H9 (cell line): ENCODE data around the gene ANAPC16. TPM values are rescaled to one million over a fixed set of nuclear protein-coding genes. Genes with fewer than 3 reads are reported as not detected.

Source experiments
- DNase-seq: peaks from one replicate; pipeline ENCODE4 v3.0.0-alpha.2; 2017
- H2AFZ ChIP-seq: one replicate; pipeline ENCODE4 v1.6.1; 2013; ENCODE audit warnings: mild to moderate bottlenecking, low read length, control low read depth, moderate library complexity
- H2AK5ac ChIP-seq: 2 replicates; pipeline ENCODE4 v1.6.1; 2013; ENCODE audit warnings: low read length, control low read depth, mixed read lengths; ENCODE audit not compliant: insufficient read length
- H2BK120ac ChIP-seq: one replicate; pipeline ENCODE4 v1.6.1; 2013; ENCODE audit warnings: low read depth, mild to moderate bottlenecking, low read length, control low read depth, inconsistent platforms; ENCODE audit not compliant: poor library complexity, severe bottlenecking
- H2BK12ac ChIP-seq: 2 replicates; pipeline ENCODE4 v1.6.1; 2013; ENCODE audit warnings: low read length, control low read depth, mixed read lengths, low read depth; ENCODE audit not compliant: insufficient read length
- H2BK15ac ChIP-seq: 2 replicates; pipeline ENCODE4 v1.6.1; 2013; ENCODE audit warnings: low read depth, low read length, control low read depth
- H2BK20ac ChIP-seq: one replicate; pipeline ENCODE4 v1.6.1; 2013; ENCODE audit warnings: low read depth, mild to moderate bottlenecking, low read length, control low read depth, inconsistent platforms; ENCODE audit not compliant: poor library complexity, severe bottlenecking
- H2BK5ac ChIP-seq: 2 replicates; pipeline ENCODE4 v1.6.1; 2013; ENCODE audit warnings: low read length, control low read depth, mixed read lengths; ENCODE audit not compliant: insufficient read length
- H3K14ac ChIP-seq: 2 replicates; pipeline ENCODE4 v1.6.1; 2013; ENCODE audit warnings: low read length, control low read depth; ENCODE audit not compliant: insufficient read depth
- H3K18ac ChIP-seq: 2 replicates; pipeline ENCODE4 v1.6.1; 2013; ENCODE audit warnings: low read depth, mild to moderate bottlenecking, mixed read lengths, low read length, control low read depth; ENCODE audit not compliant: insufficient read length
- H3K23ac ChIP-seq: 2 replicates; pipeline ENCODE4 v1.6.1; 2013; ENCODE audit warnings: low read length, control low read depth, mixed read lengths, low read depth; ENCODE audit not compliant: insufficient read length
- H3K23me2 ChIP-seq: 2 replicates; pipeline ENCODE4 v1.6.1; 2013; ENCODE audit warnings: low read depth, mild to moderate bottlenecking, mixed read lengths, low read length, control low read depth; ENCODE audit not compliant: insufficient read length, poor library complexity, severe bottlenecking
- H3K27ac ChIP-seq: 2 replicates; pipeline ENCODE4 v1.5.1; 2013; ENCODE audit warnings: low read length, control low read depth, mixed read lengths, low read depth; ENCODE audit not compliant: insufficient read length
- H3K27me3 ChIP-seq: 2 replicates; pipeline ENCODE4 v1.6.1; 2013; ENCODE audit warnings: low read length, control low read depth, inconsistent platforms; ENCODE audit not compliant: insufficient read depth
- H3K4ac ChIP-seq: 2 replicates; pipeline ENCODE4 v1.6.1; 2013; ENCODE audit warnings: low read depth, mild to moderate bottlenecking, control low read depth, inconsistent platforms, low read length, moderate library complexity
- H3K4me1 ChIP-seq: 2 replicates; pipeline ENCODE4 v1.6.1; 2013; ENCODE audit warnings: low read length, control low read depth, inconsistent platforms; ENCODE audit not compliant: insufficient read depth
- H3K4me2 ChIP-seq: 2 replicates; pipeline ENCODE4 v1.6.1; 2013; ENCODE audit warnings: low read length, control low read depth, mixed read lengths; ENCODE audit not compliant: insufficient read length, insufficient read depth
- H3K56ac ChIP-seq: 2 replicates; pipeline ENCODE4 v1.6.1; 2013; ENCODE audit warnings: low read depth, mild to moderate bottlenecking, mixed read lengths, low read length, control low read depth; ENCODE audit not compliant: insufficient read length
- H3K79me1 ChIP-seq: 2 replicates; pipeline ENCODE4 v1.6.1; 2013; ENCODE audit warnings: low read depth, mild to moderate bottlenecking, moderate library complexity, low read length, control low read depth, inconsistent platforms; ENCODE audit not compliant: insufficient read depth, poor library complexity, severe bottlenecking
- H3K79me2 ChIP-seq: 2 replicates; pipeline ENCODE4 v1.6.1; 2013; ENCODE audit warnings: low read length, control low read depth, inconsistent platforms; ENCODE audit not compliant: insufficient read depth
- H3K9ac ChIP-seq: 2 replicates; pipeline ENCODE4 v1.6.1; 2013; ENCODE audit warnings: low read length, control low read depth, mixed read lengths; ENCODE audit not compliant: insufficient read length; ENCODE audit errors: extremely low read depth
- H3K9me3 ChIP-seq: one replicate; pipeline ENCODE4 v1.6.1; 2013; ENCODE audit warnings: low read depth, low read length, inconsistent platforms; ENCODE audit not compliant: control insufficient read depth
- H3T11ph ChIP-seq: one replicate; pipeline ENCODE4 v1.6.1; 2013; ENCODE audit warnings: mild to moderate bottlenecking, low read length, control low read depth, inconsistent platforms
- H4K20me1 ChIP-seq: one replicate; pipeline ENCODE4 v1.6.1; 2013; ENCODE audit not compliant: control insufficient read depth, insufficient read length, insufficient read depth
- H4K5ac ChIP-seq: 2 replicates; pipeline ENCODE4 v1.6.1; 2013; ENCODE audit warnings: low read depth, mild to moderate bottlenecking, mixed read lengths, low read length, control low read depth; ENCODE audit not compliant: insufficient read length
- H4K8ac ChIP-seq: replicated peaks from 2 replicates; pipeline ENCODE4 v1.6.1; 2013; ENCODE audit warnings: low read length, control low read depth, mixed read lengths, low read depth; ENCODE audit not compliant: insufficient read length
- H4K91ac ChIP-seq: 2 replicates; pipeline ENCODE4 v1.6.1; 2013; ENCODE audit warnings: low read depth, mild to moderate bottlenecking, moderate library complexity, mixed read lengths, low read length, control low read depth; ENCODE audit not compliant: insufficient read length
- H3K27ac Mint-ChIP-seq, 3 experiments: 2 replicates in 2 of 3; 3 replicates in 1 of 3; pipeline ENCODE4 v1.8.0; 2020 to 2021; ENCODE audit warnings: mixed read lengths in 3 of 3, mild to moderate bottlenecking in 1 of 3, moderate library complexity in 1 of 3
- H3K27me3 Mint-ChIP-seq: 2 replicates; pipeline ENCODE4 v1.8.0; 2021; ENCODE audit warnings: low read depth, mild to moderate bottlenecking, moderate library complexity, mixed read lengths
- H3K36me3 Mint-ChIP-seq, 3 experiments: 2 replicates in 2 of 3; 3 replicates in 1 of 3; pipeline ENCODE4 v1.8.0; 2020 to 2021; ENCODE audit warnings: low read depth in 3 of 3, mixed read lengths in 3 of 3; ENCODE audit not compliant: insufficient read depth in 1 of 3
- H3K4me1 Mint-ChIP-seq, 2 experiments: 2 replicates each; pipeline ENCODE4 v1.8.0; 2020; ENCODE audit warnings: mixed read lengths in 2 of 2
- H3K4me3 Mint-ChIP-seq, 2 experiments: 2 replicates in 1 of 2; 3 replicates in 1 of 2; pipeline ENCODE4 v1.8.0; 2020 to 2021; ENCODE audit warnings: mild to moderate bottlenecking in 2 of 2, mixed read lengths in 2 of 2, moderate library complexity in 1 of 2
- H3K9me3 Mint-ChIP-seq, 2 experiments: 2 replicates in 1 of 2; 3 replicates in 1 of 2; pipeline ENCODE4 v1.8.0; 2020; ENCODE audit warnings: mild to moderate bottlenecking in 2 of 2, mixed read lengths in 2 of 2, moderate library complexity in 1 of 2
- WGBS: extraction: QIAGEN DNeasy Blood & Tissue Kit; methylation state at CpG from one replicate; pipeline ENCODE4 v1.1.7; 2013; ENCODE audit warnings: missing lambda C conversion rate, low lambda C conversion rate, mixed read lengths; ENCODE audit not compliant: insufficient read length; ENCODE audit errors: extremely low coverage; 5-methylcytosine and 5-hydroxymethylcytosine counted together
- total RNA-seq: library from RNA; stranded (reverse); gene quantifications from 2 replicates; pipeline ENCODE4 v1.2.1, GENCODE V29; 2021
- TF ChIP-seq, protein P1 (sequence below): fragments of 200-600 bp; sonication (generic); conservative IDR thresholded peaks from 3 replicates; pipeline ENCODE4 v1.8.0; 2021; ENCODE audit warnings: antibody characterized with exemption, mild to moderate bottlenecking

Gene ANAPC16
- total RNA-seq, 1 experiment from 2014 or later: 66.6 TPM

DNA sequence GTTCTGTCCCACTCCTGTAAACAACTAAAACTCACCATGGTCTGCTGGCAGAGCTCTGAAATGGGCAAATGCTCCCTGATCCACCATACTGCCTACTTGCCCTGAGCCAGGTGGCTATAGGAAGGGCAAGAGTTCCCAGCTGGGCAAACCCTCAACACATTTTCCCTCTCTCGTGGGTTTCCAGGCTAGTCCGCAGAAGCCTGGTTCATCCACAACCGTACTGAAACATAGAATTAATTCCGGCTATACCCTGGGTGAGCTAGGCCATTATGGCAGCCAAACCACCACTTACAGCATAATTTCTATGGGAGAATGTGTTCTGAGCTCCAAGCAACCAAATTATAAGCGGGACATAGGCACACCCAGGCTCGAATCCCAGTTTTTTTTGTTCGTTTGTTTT lies 37.8 kb downstream of the ANAPC16 start:
- no peak overlapping the region for H4K91ac ChIP-seq
- no peak overlapping the region for H2BK15ac ChIP-seq
- H4K8ac ChIP-seq: no peak overlapping the region
- no peak overlapping the region for H4K5ac ChIP-seq
- H2AFZ ChIP-seq: no peak overlapping the region
- Mint-ChIP-seq H3K27ac (no peak overlapping the region), H3K4me1 (peaks cover 26 to 40% of the 10 kb centered on the region in 2 experiments), H3K9me3 (no peaks in the 10 kb centered on the region; a peak in 1 of 5 replicates), H3K36me3 (no peaks in the 10 kb centered on the region), H3K4me3 (no peak overlapping the region), H3K27me3 (no peaks in the 10 kb centered on the region)
- no peaks in the 10 kb centered on the region for H3K27me3 ChIP-seq
- peak overlapping the region; percentile 14 for H3K56ac ChIP-seq
- no peak overlapping the region for H2BK5ac ChIP-seq
- no peaks in the 10 kb centered on the region for H3K23me2 ChIP-seq
- no peak overlapping the region for H3K23ac ChIP-seq
- no peak overlapping the region for H3T11ph ChIP-seq
- H4K20me1 ChIP-seq: no peaks in the 10 kb centered on the region
- H2BK120ac ChIP-seq: no peak overlapping the region
- peaks cover 2% of the 10 kb centered on the region; the same call in 1 of the 2 replicates for H3K4me1 ChIP-seq
- no peak overlapping the region for H2BK12ac ChIP-seq
- H2BK20ac ChIP-seq: no peak overlapping the region
- no peak overlapping the region for H3K9ac ChIP-seq
- no peak for DNase-seq
- H3K27ac ChIP-seq: no peak overlapping the region
- H3K18ac ChIP-seq: no peak overlapping the region
- no peaks in the 10 kb centered on the region for H3K9me3 ChIP-seq
- no peak overlapping the region for H3K14ac ChIP-seq
- no peaks in the 10 kb centered on the region for H3K79me1 ChIP-seq
- H3K4me2 ChIP-seq: no peak overlapping the region
- TF ChIP-seq, protein P1, sequence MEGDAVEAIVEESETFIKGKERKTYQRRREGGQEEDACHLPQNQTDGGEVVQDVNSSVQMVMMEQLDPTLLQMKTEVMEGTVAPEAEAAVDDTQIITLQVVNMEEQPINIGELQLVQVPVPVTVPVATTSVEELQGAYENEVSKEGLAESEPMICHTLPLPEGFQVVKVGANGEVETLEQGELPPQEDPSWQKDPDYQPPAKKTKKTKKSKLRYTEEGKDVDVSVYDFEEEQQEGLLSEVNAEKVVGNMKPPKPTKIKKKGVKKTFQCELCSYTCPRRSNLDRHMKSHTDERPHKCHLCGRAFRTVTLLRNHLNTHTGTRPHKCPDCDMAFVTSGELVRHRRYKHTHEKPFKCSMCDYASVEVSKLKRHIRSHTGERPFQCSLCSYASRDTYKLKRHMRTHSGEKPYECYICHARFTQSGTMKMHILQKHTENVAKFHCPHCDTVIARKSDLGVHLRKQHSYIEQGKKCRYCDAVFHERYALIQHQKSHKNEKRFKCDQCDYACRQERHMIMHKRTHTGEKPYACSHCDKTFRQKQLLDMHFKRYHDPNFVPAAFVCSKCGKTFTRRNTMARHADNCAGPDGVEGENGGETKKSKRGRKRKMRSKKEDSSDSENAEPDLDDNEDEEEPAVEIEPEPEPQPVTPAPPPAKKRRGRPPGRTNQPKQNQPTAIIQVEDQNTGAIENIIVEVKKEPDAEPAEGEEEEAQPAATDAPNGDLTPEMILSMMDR: no peak
- no peak overlapping the region for H3K4ac ChIP-seq
- H3K79me2 ChIP-seq: no peaks in the 10 kb centered on the region
- WGBS: no CpG with 5 or more reads among the region's 7 CpGs
- no peak overlapping the region for H2AK5ac ChIP-seq
